SH-SY5Y (cell line): Measurements from ENCODE around the gene WBP11.

Experiments used
- GATA2 ChIP-seq: IDR thresholded peaks from 2 replicates; pipeline ENCODE4 v1.6.1; 2011; ENCODE audit warnings: mild to moderate bottlenecking, low read depth, low read length
- GATA3 ChIP-seq: IDR thresholded peaks from 2 replicates; pipeline ENCODE4 v1.6.1; 2011; ENCODE audit warnings: low read depth, mild to moderate bottlenecking, low read length, moderate library complexity

Gene WBP11

DNA sequence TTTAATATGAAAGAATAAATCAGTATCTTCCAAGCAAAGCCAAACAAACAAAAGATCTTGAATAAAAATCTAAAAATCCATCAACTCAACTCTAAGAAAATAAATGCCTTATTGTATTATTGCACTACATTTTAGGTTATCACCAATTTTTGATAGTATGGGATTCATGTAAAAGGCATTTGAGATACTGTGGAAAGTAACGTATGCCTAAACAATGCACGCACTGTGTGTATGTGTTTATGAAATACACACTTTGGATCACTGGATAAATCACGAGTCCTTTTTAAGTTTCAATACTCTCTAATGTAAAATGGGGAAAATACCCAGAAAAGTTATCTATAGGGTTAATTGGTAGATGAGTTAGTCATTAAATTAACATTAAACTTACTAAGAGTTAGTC, 17.7 kb downstream of the WBP11 start:
- TF ChIP-seq GATA3 = no peak
- no peak for TF ChIP-seq GATA2

DNA sequence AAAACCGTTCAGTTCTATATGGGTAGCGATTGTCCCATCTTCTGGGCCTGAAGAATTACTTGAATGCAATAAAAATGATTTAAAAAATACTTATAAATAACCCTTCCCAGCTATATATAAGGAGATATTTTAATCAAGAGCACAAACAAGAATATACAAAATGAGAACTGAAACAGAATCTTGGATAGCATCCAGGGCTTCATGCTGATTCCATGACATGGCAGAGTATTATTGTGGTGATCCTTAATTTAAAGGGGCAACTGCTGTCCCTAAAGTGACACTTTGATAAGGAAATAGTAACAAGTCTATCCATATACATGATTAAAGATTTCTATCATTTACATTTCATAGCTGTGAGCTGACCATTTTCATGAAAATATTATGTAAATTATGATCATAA, 18.8 kb downstream of the WBP11 start:
- no peak for TF ChIP-seq GATA2
- no peak for TF ChIP-seq GATA3

DNA sequence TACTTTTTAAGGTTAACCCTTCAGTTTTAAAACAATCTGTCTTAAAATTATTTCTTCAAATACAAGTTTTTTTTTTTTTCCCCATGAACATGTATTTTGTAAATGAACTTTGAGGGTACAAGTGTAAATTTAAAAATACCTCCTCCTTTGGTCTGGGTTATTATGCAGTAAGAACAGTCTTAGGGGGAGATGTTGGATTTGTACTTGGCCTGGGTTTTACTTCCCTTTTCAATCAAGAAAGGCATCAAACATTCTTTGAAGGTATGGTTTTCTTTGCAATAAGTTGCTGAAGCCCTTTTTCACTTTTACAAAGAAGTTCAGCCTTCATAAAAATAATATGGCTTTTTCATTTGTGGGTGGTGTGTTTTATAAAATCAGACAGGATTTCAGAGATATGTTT, 20.5 kb downstream of the WBP11 start:
- TF ChIP-seq GATA2 = no peak
- no peak for TF ChIP-seq GATA3

DNA sequence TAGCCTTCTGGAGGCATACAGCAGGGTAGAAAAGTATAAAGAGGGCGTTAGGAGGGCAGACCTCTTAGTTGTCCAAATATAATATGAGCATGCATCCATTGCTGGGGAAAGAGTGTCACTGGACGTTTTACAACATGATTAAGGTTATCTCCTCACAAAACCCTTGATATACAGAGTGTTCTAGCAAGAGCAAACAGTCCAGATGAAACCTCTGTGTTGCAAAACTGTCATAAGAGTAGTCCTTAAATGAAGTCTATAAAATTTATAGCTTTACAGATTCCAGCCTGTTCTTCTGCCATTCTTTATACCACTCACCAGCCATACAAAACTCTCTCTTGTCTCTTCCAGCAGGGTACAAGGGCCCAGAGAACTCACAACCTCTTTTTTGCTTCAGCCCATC, 21.7 kb downstream of the WBP11 start:
- TF ChIP-seq GATA3 (no peak), GATA2 (no peak)

DNA sequence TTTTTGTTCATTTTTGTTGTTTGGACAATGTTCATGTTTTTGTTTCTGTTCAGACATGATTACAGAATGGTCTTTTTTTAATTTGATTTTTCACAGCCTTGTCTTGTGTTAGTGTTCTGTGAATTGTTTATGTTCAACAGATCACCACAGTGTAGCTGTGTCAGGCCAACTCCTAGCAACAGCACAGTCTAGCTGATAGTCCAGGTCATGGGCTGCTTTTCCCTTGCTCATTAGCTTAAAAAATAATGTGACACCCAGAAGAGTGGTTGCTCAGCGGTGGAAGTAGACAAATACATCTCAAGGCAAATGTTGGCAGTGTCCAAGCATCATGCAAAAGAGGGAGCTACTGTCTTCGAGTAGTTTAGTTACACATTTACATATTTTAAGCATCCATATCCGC, 22.4 kb downstream of the WBP11 start:
- TF ChIP-seq GATA3 = no peak
- no peak for TF ChIP-seq GATA2

DNA sequence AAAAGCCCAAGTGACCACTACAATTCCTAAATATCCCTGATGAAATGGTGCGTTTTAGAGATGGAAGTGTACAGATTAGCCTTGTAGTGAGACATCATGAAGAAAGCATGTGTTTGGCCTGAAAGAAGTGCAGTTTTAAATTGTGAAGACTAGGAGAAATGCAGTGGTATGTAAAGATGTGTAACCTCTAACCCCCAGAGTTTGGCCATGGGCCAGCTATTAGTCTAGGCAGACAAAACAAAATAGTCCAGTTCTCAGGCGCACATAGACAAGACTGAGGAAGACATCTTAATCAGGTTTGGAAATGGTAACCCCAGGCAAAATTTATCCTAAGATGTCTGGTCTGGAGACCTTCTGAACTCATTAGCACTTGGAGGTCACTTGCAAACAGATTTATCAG, 23.4 kb downstream of the WBP11 start:
- TF ChIP-seq GATA3 (no peak), GATA2 (no peak)

DNA sequence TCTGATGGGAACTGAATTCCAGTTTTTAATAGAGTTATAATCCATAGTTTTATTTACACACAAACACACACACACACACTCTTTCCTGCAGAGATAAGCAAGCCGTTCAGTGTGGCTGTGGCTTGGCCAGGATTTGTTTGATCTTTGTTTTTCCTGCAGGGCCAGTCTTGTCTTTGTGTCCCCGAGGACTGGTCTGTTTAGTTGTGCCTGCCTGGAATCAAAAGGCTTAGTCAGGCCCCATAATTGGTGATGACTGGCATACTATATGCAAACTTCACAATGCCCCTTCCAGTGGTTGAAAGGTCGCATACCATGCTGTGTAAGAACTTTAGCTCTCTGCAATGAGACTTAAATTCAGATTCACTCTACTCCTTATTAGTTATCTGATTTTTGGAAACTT, 26.0 kb downstream of the WBP11 start:
- TF ChIP-seq GATA3 (no peak), GATA2 (no peak)

DNA sequence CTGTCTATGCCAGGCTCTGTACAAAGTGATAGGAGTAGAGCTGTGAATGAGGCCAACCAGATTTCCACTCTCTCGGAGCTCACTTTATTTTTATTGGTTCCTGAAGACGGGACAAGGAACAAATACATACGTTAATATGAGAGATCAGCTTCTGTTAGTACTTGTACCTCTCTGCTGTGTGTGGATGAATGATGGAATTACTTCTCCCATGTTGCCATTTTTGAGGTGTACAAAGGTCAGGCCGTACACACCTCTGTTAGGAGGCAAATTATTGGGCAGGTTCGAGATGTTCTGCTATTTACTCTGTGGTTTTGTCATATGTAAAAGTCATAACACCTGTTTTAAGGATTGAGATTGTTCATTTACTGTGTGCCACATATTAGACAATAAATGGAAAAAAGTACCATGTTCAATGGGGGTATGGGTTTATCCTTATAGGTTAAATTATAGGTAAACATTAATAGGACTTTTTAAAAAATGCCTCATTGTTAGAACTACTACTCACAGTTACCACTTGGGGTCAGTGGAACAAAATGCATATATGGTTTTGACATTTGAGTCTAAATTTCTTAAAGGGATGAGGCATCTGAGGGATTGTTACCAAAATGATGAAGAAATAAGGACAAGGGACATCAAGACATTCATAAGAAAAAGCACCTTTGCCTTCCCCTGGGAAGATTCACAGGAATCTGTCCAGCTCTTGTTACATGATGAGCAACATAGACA, 26.9 kb downstream of the WBP11 start:
- TF ChIP-seq GATA2 = no peak
- TF ChIP-seq GATA3 = no peak

DNA sequence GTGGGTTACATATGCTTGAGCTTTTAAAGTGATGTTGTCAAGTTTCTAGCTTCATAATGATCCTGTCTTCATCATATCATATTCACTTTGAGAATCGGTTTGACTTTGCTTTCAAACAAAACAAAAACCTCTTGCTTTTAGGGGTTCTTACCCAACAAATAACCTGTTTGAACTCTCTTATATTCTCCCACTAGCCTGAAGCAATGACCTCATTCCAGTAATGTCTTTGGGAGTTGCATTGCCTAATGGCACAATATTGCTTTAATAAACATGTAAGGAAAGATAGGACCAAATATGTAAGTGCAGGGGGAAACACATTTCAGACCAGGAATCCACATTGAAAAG, 27.7 kb downstream of the WBP11 start:
- TF ChIP-seq GATA2 (no peak), GATA3 (no peak)

DNA sequence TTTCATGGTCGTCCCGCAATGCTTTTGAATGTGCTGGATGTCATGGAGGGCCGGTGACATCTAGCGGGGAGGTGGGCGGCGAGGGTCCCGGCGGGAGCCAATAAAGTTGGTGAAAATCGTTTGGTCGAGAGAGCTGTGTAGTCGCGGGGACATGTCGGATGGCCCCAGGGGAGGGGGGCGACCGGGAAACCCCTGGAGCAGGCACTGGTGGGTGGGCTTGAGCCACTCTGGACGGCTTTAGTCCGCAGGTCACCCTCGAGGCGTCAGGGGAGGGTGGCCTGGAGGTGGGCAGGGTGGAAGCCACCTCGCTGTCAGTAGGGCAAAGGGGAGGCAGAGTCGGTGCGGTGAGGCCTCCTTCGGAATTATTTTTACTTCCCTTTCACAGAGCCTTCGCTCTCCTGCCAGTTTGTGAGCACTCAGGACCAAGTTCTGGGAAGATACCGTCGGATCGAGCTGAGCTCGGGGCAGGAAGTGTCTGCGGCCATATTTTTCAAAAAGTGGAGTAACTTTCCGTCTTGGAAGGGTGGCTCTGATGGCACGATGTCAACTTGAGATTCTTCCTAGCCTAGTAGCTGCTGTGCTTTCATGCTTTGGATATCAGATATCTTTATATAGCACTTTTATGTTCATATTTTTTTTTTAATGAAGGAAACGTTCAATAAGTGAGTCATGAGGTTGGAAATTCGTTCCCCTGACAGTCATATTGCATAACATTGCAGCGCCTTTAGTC, 28.2 kb downstream of the WBP11 start:
- TF ChIP-seq GATA3 = no peak
- no peak for TF ChIP-seq GATA2

DNA sequence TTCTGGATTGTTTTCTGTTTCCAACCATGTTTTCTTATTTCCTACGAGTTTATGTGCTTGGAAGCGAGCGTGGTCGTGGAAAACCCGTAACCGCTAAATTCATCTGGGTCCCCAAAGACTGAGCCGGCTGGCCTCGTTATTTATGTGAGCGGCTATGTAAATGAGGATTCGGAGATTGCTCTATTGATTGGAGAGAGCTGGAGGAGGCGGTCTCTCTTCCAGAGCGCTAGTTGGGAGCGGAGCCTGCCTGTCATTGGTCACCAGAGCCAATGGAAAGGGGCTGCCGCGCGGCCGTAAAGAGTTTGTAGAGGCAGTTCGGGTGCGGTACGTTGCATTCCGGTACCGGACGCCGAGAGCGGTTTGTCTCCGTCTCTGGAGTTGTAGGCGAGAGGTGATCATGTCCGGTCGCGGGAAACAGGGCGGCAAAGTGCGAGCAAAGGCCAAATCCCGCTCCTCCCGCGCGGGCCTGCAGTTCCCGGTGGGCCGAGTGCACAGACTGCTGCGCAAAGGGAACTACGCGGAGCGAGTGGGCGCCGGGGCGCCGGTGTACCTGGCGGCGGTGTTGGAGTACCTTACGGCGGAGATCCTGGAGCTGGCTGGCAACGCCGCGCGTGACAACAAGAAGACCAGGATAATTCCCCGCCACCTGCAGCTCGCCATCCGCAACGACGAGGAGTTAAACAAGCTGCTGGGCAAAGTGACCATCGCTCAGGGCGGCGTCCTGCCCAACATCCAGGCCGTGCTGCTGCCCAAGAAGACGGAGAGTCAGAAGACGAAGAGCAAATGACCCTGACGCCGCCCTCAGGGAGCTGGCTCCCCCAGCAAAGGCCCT, 29.0 kb downstream of the WBP11 start:
- no peak for TF ChIP-seq GATA2
- TF ChIP-seq GATA3 = no peak

DNA sequence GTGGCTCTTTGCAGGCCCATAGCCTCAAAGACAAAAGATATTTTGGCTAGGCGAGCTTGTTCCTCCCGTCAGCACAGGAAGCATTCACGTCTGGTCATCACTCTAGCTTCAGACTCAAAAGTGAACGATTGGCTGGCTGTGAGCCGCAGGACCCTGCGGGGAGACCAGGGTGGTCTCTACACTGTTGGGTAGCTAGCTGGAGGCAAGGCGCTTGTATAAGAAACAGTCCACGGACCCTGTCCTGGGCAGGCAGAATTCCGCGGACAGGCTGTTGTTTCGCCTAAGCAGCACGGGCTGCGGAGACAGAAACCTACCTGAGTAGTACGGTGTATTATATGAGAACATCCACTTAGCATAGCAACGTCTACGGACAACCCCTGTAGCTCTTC, 29.6 kb downstream of the WBP11 start:
- TF ChIP-seq GATA3 (no peak), GATA2 (no peak)

DNA sequence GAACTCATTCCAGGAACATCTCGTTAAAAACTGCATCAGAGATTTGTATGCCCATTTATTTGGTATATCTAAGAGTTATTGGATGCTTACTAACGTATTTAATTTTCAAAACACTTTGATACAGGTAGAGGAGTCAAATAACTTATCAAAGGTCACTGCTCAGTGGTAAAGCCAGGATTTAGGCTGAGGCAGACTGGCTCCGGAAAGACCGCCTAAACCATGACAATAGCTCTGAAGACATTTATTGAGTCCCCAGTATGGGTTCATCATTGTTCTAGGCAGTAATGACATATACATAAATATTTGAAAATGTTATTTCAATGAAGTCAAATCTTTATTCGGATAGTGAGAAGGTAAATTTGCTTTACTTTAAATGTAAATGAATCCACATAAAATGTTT, 30.3 kb downstream of the WBP11 start:
- TF ChIP-seq GATA3 (no peak), GATA2 (no peak)

DNA sequence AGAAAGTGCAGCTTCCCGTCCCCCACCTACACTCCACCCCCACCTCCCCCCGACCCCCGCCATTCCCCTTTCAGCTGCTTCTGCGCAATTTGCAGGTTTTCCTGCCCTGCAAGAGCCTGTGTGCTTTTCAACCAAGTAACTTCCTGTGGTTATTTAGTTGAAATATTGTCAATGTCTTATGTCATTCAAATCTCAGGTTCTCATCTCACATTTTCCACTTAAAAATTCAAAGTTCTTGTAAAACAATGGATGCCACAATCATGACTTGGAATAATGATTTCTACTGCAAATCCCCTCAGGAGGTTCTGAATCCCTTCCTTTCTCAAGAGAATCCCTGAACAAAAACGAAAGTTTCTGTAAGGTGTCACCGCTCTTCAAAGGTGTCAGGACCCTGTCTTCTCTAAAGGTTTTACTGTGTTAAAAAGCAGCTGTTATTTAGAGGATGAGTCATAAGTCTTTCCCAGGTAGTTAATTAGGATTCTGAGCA, 31.6 kb downstream of the WBP11 start:
- TF ChIP-seq GATA2 = no peak
- no peak for TF ChIP-seq GATA3
